Measurements from ENCODE around the gene OR4D2.

Gene OR4D2

GRCh38 chr17:58183514-58183913 is 16.7 kb downstream of the OR4D2 start (continued):
- TF ChIP-seq PRDM2 (tag by site-specific recombination; IDR thresholded peaks at IDR 0.05; ENCODE audit: borderline replicate concordance) (no peak), ZNF561 (tag by site-specific recombination; IDR thresholded peaks at IDR 0.05; ENCODE audit: borderline replicate concordance) (no peak), ZNF404 (tag by site-specific recombination; IDR thresholded peaks at IDR 0.05) (no peak), ZNF394 (tag by site-specific recombination; IDR thresholded peaks at IDR 0.05; ENCODE audit: borderline replicate concordance) (no peak), ZNF692 (tag by site-specific recombination; IDR thresholded peaks at IDR 0.05) (no peak), PRDM10 (tag by site-specific recombination; IDR thresholded peaks at IDR 0.05) (no peak), ZNF274 (IDR thresholded peaks at IDR 0.05; ENCODE audit: low read length) (no peak), ZNF274 (tag by site-specific recombination; IDR thresholded peaks at IDR 0.05; ENCODE audit: borderline replicate concordance) (no peak), YY1 (tag by site-specific recombination; IDR thresholded peaks at IDR 0.05) (no peak), ZNF202 (tag by site-specific recombination; IDR thresholded peaks at IDR 0.05; ENCODE audit: borderline replicate concordance) (no peak), ZBTB7A (tag by site-specific recombination; IDR thresholded peaks at IDR 0.05; ENCODE audit: low read depth) (no peak), ZNF114 (tag by site-specific recombination; IDR thresholded peaks at IDR 0.05) (no peak), GLI4 (tag by site-specific recombination; IDR thresholded peaks at IDR 0.05) (no peak), ZFP3 (tag by site-specific recombination; IDR thresholded peaks at IDR 0.05; ENCODE audit: low read depth) (no peak)

GRCh38 chr17:58184308-58184985 is 17.7 kb downstream of the OR4D2 start:
- Histone ChIP-seq H3K4me3 (ENCODE audit: low read depth, low read length) (no peak overlapping the region), H3K4me1 (ENCODE audit: control insufficient read depth, insufficient read depth, low read length) (no peaks in the 10 kb centered on the region), H3K27ac (ENCODE audit: extremely low read depth, low read depth, low read length) (no peak overlapping the region), H3K36me3 (ENCODE audit: control insufficient read depth in 2 of 2, insufficient read depth in 1 of 2, low read length in 2 of 2) (no peaks in the 10 kb centered on the region), H3K9me3 (ENCODE audit: control insufficient read depth, insufficient read depth, low read depth, low read length) (no peaks in the 10 kb centered on the region)
- ChIA-PET CTCF (interaction anchor here (0.6 to 2.1 kb wide), 4 partner anchors 8 to 48 kb away, joined by 3 to 8 read pairs (median 6); no protein-coding TSS in a partner anchor), POLR2A (interaction anchor here (0.7 kb wide), 1 partner anchor 995 kb away, joined by 3 read pairs; no protein-coding TSS in a partner anchor)
- no peak for TF ChIP-seq ZBTB10 (tag by site-specific recombination; IDR thresholded peaks at IDR 0.05)
- TF ChIP-seq ZBTB17 (tag by site-specific recombination; IDR thresholded peaks at IDR 0.05): 0 out of 2 replicates have a peak, but pooled peaks have one; percentile 13
- no peak for TF ChIP-seq ZSCAN16 (tag by site-specific recombination; IDR thresholded peaks at IDR 0.05)
- TF ChIP-seq ELK4 (IDR thresholded peaks at IDR 0.05; ENCODE audit: borderline replicate concordance, low read depth, low read length): no peak
- TF ChIP-seq ZNF777 (tag by site-specific recombination; IDR thresholded peaks at IDR 0.05; ENCODE audit: borderline replicate concordance): no peak
- TF ChIP-seq MZF1 (tag by site-specific recombination; IDR thresholded peaks at IDR 0.05; ENCODE audit: borderline replicate concordance): 0 out of 2 replicates have a peak, but pooled peaks have one; percentile 11

Data from HEK293 (cell line).